CD4-positive, alpha-beta T cell treated with Interleukin-17A for 4 hours (primary cell): ENCODE measurements around the gene TIMM17A.

ENCODE experiments used
- DNase-seq: peaks from one replicate; pipeline ENCODE4 v3.0.0-alpha.2; 2020; ENCODE audit warnings: mixed read lengths

Gene TIMM17A

DNA sequence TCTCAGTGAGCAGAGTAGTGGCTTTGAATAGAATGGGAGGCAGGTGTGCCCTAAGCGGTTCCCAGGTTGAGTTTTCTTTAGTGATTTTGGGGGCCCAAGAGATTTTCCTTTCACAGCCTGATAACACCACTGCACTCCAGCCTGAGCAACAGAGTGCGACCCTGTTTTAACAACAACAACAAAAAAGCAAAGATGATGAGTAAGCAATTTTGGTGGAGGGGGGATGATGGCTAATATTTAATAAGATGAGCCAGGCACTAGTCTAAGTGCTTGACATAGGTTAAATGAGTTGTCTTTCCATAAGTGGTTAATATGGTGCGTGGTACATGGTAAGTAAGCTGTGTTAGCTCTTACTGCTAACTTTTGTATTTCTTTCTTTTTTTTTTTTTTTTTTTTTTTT lies 29.1 kb downstream of the TIMM17A start:
- DNase-seq = no peak

DNA sequence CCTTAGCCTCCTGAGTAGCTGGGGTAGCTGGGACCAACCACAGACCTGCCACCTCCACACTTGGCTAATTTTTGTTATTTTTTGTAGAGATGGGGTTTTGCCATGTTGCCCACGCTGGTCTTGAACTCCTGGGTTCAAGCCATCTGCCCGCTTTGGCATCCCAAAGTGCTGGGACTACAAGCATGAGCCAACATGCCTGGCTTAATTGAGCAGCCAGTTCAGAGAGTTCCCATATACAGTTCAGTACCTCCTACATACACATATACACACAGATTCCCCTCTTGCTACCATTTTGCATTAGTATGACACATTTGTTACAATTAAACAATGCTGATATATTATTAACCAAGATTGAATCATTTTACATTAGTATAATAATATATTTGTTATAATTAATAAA lies 30.1 kb downstream of the TIMM17A start:
- DNase-seq = no peak

DNA sequence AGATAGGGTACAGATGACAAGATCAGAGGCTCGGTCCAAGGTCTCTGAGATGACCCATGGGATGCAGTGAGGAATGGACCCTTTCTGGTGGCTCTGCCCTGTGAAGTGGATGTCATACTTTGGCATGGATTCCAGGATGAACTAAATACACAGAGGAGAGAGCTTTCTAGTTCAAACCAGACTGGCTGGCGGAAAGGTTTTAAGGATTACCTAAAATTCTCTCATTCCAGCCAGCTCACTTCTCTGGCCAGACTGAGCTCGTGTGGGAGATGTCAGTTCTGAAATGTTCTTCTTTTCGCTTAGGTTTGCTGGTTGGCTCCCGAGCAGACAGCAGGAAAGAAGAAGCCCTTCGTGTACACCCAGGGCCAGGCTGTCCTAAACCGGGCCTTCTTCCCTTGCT lies 33.3 kb downstream of the TIMM17A start:
- no peak for DNase-seq

DNA sequence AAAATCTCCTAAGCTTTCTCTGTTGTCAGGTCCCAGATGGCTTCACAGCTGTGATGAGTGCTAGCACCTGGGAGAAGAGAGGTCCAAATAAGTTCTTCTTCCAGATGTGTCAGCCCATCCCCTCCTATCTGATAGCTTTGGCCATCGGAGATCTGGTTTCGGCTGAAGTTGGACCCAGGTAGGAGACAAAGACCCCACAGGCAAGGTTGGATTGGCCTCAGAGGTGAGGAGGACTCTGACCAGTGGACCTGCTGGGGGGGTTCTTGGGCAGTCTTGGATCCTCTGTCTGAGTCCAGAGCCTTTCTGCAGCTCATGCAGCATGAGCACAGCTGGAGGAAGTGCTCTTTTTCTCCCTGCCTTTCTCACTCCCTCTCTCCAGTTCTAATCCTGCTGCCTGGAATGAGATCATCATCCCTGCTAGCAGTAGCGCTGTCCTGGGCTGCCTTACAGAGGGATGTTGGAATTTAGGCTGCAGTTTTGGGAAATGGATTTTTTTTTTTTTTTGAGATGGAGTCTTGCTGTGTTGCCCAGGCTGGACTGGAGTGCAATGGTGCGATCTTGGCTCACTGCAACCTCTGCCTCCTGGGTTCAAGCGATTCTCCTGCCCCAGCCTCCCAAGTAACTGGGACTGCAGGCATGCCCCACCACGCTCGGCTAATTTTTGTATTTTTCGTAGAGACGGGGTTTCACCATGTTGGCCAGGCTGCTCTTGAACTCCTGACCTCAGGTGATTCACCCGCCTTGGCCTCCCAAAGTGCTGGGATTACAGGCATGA lies 34.2 kb downstream of the TIMM17A start:
- no peak for DNase-seq

DNA sequence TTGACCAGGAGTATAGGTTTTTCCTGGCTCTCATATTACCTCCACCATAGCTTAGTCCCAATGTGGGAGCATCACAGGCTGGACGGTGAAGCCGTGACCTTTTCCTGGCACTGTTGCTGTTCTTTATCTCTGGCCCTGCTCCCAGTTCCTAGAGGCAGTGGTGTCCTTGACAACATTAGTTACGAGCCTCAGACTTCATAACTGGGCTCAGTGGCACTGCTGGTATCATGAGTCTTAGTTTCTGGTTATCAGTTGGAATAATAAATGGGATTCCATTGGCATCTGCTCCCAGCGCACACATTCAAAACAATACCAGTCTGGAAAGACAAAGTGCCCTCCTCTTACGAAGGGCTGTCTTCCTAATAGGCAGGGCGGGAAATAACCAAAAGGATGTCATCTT lies 35.1 kb downstream of the TIMM17A start:
- no peak for DNase-seq

DNA sequence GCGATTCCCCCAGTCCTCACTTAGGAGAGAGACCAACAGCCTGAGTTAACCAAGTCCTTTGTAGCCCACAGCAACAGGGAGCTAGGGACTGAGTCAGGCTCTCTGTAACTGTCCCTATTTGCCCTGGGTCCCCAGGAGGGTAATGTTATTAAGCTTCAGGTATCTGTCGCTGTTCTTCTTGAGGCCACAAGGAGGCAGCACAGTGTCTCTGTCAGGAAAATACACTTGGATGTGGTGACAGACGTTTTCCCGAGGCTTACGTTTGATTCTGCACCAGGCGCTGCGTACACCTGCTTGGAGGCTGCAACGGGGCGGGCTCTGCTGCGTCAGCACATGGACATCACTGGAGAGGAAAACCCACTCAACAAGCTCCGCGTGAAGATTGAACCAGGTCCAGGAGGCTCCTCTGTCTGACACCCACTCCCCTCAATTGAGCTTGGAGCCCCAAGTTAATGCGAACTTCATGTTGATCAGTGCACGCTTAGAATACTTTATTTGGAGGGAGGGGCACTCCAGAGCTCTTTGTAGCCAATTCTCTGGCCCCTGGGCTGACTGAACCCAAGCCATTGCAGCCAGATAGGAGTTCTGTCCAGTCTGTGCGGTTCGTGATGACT lies 44.4 kb downstream of the TIMM17A start:
- DNase-seq = peak; percentile 43

DNA sequence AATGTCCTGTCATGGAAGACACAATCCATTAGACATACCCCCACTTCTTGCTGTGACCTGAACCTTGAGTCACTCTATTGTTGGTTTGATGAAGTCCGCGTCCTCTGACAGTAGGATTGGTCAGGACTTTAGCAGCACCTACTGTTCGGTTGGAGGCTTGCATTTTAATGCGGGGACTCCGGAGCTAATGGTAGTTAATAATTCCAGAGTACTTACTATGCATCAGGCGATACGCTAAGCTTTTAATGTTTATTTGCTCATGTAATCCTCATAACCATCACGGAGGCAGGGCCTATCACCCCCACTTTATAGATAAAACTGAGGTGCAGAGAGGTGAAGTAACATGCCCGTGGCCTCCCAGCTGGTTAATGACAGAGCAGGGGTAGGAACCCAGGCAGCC lies 47.2 kb downstream of the TIMM17A start:
- DNase-seq = no peak

DNA sequence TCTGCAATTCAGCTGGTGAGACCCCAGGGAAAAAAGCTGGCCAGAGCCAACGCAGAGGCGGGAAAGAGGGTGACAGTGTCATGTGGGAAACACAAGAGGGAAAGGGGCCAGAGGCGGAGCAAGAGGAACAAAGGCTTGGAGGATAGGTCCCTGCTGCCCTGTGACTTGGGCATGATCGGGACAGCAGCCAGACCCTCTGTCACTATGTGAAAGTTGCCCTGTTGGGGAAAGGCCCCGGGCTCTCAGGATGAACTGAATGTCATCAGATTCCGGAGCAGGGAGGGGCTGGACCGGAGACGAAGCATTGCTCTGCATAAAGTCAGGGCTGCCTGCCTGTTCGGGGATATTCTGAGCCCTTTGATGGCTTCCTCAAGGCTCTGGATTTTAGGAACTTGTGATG lies 49.4 kb downstream of the TIMM17A start:
- DNase-seq = no peak

DNA sequence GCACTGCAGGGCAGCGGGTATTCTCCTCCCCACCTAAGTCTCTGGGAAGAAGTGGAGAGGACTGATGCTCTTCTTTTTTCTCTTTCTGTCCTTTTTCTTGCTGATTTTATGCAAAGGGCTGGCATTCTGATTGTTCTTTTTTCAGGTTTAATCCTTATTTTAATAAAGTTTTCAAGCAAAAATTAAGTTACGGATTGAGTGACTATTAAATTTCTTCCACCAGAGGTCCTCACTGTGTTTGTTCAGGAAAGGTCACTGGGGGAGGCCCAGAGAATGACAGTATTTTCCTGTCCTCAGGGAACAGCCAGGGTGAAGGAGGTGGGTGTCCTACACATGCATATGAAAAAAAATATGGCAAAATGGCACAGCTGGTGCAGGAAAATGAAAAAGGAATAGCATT lies 50.7 kb downstream of the TIMM17A start:
- no peak for DNase-seq

DNA sequence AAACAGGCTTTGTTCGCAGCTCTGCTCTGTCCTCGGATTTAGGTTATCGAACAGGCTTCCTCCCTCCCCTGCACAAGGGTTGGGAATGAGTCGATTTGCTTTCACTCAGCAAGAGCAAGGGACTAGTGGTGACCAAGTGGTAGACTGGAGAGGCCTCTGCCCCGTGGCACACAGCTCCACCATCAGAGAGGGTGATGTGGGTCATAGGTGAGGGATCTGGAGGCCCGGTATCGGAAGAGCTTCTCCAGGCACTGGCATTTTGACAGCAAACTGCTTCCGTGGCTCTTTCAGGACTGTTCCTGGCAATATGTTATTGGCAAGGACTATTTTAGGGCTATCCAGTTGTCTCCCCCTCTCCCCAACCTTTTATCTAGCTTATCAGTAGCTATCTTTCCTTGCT lies 52.0 kb downstream of the TIMM17A start:
- DNase-seq = no peak

DNA sequence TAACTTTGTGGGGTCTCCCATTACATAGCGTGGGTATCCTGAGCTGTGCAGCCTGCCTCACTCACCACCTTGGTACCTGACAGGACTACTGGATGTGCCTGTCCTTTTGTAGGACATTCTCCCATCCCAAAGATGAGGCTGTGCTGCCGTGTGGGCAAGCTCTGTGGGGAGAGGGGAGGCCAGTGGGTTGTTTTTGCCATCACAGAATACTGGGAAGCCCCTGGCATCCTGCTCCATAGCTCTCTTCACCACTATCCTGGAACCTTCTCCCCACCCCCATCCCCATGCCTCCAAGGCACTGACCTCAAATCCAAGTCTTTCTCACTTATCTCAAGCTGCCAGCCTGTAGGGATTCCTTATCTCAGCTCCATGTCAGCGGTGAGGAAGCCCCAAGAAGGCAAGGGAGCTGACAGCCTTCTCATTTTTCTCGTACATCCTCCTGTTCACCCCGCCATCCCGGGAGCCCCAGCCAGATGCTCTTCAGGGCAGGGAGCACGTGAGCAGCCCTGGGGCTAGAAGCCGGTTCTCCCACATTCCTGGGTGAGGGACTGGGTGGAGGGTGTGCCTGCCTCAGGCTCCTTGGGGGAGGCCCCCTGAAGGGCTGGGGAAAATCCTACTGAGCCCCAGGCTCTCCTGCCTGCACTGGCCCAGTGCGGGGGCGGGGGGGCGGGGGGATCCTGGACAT lies 52.6 kb downstream of the TIMM17A start:
- DNase-seq = no peak

DNA sequence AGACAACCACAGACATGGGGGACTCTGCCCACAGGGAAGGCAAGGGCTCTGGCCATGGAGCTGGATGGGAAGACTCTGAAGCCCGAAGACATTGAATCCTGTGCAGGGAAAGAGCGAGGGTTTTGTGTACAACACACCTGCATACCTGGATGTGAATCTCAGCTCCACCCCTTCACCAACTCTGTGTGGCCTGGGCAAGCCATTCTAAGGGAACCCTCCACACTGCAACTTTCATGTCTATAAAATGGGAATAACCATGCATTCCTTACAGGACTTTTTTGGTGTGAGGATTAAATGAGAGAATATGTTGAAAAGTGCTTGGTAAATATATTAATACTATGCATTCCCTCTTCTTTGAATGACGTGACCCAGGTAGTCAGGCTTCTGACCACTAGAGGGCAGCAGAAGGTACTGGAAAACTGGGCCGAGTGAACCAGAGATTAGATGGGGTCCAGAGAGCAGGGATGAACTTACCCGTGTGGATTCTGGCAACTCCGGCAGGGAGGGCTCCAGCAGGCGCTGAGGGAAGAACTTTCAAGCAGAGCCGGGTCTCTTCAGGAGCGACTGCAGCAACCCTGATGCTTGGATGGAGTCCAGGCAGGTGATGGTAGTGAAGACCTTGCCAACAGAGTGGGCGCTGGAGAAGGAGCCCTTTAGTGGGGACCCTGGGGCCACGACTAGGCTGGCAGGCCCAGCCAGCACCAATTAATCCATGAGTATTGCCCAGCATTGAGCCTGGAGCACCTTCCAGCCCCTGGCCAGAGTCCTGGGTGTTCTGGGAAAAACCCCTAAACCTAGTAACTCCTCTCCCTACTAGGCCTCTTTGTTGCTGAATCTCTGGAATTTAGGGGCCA lies 54.2 kb downstream of the TIMM17A start:
- DNase-seq = peak; percentile 71

DNA sequence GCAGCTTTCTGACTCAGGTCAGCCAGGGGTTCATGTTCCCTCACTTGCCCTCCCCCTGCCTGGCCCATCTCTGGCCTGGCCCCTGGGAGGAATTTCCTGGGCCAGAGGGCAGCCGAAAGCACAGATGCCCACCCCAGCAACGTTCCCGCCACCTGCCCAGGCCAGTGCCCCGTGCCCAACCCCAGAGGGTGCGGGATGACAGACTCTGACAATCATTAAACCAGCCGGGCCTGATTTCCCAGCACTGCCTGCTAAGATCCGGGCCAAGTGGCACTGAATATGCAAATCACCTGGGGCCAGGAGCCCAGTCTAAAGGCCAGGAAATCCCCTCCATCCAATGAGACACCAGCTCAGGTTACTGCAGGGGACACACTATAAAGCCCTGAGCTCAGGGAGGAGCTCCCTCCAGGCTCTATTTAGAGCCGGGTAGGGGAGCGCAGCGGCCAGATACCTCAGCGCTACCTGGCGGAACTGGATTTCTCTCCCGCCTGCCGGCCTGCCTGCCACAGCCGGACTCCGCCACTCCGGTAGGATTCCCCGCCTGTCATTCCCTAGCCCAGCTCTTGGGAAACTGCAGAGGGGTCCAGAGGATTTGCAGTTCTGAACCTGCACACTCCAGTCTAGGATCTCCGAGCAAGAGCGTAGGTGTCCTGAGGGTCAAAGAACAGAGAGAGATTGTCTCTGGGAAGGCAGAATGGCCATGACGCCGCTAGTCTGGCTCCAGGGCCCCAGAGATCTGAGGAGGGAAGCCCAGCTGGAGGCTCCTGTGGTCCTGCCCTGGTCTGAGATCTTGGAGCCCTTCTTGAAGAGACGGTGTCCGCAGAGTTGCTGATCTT lies 55.1 kb downstream of the TIMM17A start, which contains the start of gene ELF3:
Gene ELF3, plus strand, starts transcription at position 408 of the 836 bp plus-strand sequence. CDS start 550 bp downstream, outside the sequence.
- no peak for DNase-seq

DNA sequence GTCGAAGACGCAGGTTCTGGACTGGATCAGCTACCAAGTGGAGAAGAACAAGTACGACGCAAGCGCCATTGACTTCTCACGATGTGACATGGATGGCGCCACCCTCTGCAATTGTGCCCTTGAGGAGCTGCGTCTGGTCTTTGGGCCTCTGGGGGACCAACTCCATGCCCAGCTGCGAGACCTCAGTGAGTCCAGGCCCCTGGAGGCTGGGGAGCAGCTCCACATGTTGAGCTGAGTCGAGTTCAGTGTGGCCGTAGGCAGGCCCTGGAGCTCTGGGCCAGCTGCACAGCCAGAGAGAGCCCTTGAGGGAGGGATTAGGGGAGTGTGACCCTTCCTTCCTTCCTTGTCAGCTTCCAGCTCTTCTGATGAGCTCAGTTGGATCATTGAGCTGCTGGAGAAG lies 56.7 kb downstream of the TIMM17A start:
- no peak for DNase-seq

DNA sequence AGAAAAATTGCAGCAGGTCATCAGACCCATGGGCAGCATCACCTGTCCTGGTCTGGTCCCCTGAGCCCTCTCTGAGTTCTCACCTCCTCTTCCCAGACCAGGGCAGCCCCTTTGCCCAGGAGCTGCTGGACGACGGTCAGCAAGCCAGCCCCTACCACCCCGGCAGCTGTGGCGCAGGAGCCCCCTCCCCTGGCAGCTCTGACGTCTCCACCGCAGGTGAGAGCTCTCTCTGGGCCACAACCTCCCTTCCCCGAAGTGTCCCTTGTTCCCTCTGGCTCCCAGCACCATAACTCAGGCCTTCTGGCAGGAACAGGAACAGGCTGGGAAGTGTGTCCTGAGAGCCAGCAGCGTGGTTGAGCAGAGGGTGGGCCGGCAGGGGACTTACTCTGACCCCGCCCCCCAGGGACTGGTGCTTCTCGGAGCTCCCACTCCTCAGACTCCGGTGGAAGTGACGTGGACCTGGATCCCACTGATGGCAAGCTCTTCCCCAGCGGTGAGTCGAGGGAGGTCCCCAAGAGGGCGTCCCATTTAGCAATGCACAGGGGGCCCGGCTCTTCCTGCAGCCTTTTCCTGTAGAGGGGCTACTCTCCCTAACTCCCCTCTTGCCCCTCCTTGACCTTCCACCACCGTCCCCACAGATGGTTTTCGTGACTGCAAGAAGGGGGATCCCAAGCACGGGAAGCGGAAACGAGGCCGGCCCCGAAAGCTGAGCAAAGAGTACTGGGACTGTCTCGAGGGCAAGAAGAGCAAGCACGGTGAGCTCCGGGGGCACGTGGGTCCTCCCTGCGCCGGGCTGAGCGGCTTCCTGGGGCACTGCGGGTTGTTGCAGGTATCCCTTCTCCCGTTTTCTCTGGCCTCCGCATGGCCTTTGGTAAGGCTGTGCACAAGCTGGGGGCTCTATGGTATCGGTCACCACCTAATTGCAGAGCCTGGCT lies 57.5 kb downstream of the TIMM17A start:
- no peak for DNase-seq

DNA sequence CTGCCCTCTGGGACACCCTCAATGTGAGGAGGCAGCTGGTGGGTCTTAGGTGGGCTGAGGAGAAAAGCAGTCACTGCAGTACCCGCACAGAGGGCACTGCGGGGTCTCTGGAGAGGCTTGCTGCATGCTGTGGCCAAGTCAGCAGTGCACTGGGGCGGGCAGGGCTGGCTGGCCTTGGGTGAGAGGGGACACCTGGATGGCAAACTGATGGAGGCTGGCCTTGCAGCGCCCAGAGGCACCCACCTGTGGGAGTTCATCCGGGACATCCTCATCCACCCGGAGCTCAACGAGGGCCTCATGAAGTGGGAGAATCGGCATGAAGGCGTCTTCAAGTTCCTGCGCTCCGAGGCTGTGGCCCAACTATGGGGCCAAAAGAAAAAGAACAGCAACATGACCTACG lies 58.3 kb downstream of the TIMM17A start:
- DNase-seq = no peak

DNA sequence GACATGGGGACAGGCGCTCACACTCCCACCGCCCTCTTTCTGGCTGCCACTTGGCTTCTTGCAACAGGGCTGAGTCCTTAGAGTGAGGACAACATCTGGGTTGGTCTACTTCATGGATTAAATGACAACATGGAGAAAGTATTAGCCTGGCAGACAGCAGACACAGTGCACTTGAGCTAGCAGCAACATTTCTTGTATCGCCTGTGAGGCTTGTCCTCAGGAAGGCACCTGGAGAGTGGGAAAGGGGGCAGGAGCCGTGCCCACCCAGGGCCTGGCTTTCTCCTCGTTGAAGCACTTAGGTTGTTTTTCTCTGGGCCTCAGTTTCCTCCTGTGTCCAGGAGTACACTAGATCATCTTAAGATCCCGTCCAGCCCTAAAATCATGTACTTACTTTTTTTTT lies 58.8 kb downstream of the TIMM17A start:
- DNase-seq = no peak

DNA sequence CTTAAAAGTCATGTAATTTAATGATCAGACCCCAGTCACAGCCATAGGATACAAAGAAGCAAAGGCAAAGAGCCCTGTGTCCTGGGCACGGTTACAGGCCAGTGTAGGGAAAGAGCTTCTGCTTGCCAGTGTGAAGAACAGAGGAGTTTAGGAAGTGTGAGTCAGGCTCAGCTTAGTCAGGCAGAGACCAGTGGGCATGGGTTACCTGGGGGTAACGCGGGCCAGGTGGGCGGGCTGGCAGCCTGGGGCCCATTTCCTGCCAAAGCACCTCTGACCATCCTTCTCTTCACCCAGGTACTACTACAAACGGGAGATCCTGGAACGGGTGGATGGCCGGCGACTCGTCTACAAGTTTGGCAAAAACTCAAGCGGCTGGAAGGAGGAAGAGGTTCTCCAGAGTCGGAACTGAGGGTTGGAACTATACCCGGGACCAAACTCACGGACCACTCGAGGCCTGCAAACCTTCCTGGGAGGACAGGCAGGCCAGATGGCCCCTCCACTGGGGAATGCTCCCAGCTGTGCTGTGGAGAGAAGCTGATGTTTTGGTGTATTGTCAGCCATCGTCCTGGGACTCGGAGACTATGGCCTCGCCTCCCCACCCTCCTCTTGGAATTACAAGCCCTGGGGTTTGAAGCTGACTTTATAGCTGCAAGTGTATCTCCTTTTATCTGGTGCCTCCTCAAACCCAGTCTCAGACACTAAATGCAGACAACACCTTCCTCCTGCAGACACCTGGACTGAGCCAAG lies 59.8 kb downstream of the TIMM17A start:
- DNase-seq = no peak

DNA sequence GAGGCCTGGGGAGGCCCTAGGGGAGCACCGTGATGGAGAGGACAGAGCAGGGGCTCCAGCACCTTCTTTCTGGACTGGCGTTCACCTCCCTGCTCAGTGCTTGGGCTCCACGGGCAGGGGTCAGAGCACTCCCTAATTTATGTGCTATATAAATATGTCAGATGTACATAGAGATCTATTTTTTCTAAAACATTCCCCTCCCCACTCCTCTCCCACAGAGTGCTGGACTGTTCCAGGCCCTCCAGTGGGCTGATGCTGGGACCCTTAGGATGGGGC lies 60.3 kb downstream of the TIMM17A start:
- no peak for DNase-seq

DNA sequence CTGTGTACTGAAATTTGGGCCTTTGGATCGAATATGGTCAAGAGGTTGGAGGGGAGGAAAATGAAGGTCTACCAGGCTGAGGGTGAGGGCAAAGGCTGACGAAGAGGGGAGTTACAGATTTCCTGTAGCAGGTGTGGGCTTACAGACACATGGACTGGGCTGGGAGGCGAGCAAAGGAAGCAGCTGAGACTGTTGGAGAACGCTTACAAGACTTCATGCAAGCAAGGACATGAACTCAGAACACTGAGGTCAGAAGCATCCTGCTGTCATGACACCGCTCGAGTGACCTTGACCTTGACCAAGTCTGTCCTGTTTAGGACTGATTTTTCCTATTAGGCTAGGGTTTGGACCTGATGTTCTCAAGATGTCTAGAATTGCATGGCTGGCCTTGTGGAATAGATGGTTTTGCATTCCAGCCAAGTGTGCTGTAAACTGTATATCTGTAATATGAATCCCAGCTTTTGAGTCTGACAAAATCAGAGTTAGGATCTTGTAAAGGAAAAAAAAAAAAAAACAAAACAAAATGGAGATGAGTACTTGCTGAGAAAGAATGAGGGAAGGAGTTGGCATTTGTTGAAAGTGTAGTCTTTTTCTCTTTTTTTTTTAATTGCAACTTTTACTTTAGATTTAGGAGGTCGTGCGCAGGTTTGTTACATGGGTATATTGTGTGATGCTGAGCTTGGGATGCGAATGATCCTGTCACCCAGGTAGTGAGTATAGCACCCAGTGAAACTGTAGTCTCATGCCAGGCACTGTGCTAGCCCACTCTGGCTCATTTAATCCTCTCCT lies 60.9 kb downstream of the TIMM17A start:
- DNase-seq = no peak
